IPS-18a (cell line): Measurements from ENCODE around the gene PIAS2.
"Not testable (repeated sequence)": the region's sequence is repeated elsewhere in the genome, so short reads cannot be mapped to it uniquely, and the experiment has no call there.

Experiments
- H3K27ac ChIP-seq: one replicate; pipeline ENCODE4 v1.5.1; 2013; ENCODE audit warnings: low read length
- H3K27me3 ChIP-seq: one replicate; pipeline ENCODE4 v1.6.1; 2013; ENCODE audit warnings: mild to moderate bottlenecking, low read length; ENCODE audit not compliant: control insufficient read depth, insufficient read depth
- H3K36me3 ChIP-seq: one replicate; pipeline ENCODE4 v1.6.1; 2013; ENCODE audit warnings: low read depth, low read length; ENCODE audit not compliant: control insufficient read depth
- H3K4me1 ChIP-seq: one replicate; pipeline ENCODE4 v1.6.1; 2013; ENCODE audit warnings: low read depth, low read length; ENCODE audit not compliant: control insufficient read depth
- H3K4me3 ChIP-seq: one replicate; pipeline ENCODE4 v1.5.1; 2013; ENCODE audit warnings: low read length
- H3K9ac ChIP-seq: one replicate; pipeline ENCODE4 v1.6.1; 2013; ENCODE audit warnings: mild to moderate bottlenecking, low read length, moderate library complexity
- H3K9me3 ChIP-seq: one replicate; pipeline ENCODE4 v1.6.1; 2013; ENCODE audit warnings: low read depth, low read length; ENCODE audit not compliant: control insufficient read depth

PIAS2 gene

GRCh38 chr18:46917108-46917802 lies at the start of gene PIAS2, which contains the start of gene KATNAL2:
Gene PIAS2 (minus strand): TSS chr18:46917507. CDS start chr18:46917345, 162 bp downstream.
Gene KATNAL2 (plus strand): TSS chr18:46917602. CDS start chr18:46946873, 29,271 bp downstream.
- H3K36me3 ChIP-seq = no peaks in the 10 kb centered on the region
- H3K27me3 ChIP-seq = no peaks in the 10 kb centered on the region
- no peaks in the 10 kb centered on the region for H3K9me3 ChIP-seq
- peak within 1 kb of the TSS; percentile 89 for H3K9ac ChIP-seq
- H3K4me1 ChIP-seq = peaks cover 42% of the 10 kb centered on the region
- H3K27ac ChIP-seq = peak within 1 kb of the TSS; percentile 68
- H3K4me3 ChIP-seq = peak within 1 kb of the TSS; percentile 97

GRCh38 chr18:46966266-46966665 lies 49.0 kb upstream of the PIAS2 start:
- H3K27ac ChIP-seq, H3K4me3 ChIP-seq, H3K9me3 ChIP-seq, H3K27me3 ChIP-seq, H3K4me1 ChIP-seq, H3K9ac ChIP-seq, H3K36me3 ChIP-seq: not testable (repeated sequence)

- not testable (repeated sequence) for H3K27me3 ChIP-seq, H3K9me3 ChIP-seq, H3K9ac ChIP-seq, H3K27ac ChIP-seq, H3K36me3 ChIP-seq, H3K4me1 ChIP-seq, H3K4me3 ChIP-seq
These were observed 47.4 kb upstream of the PIAS2 start for GRCh38 chr18:46964579-46965293.

GRCh38 chr18:46963656-46964578 lies 46.6 kb upstream of the PIAS2 start:
- not testable (repeated sequence) for H3K4me3 ChIP-seq, H3K9ac ChIP-seq, H3K27ac ChIP-seq, H3K27me3 ChIP-seq, H3K36me3 ChIP-seq, H3K9me3 ChIP-seq, H3K4me1 ChIP-seq

- Histone ChIP-seq H3K36me3 (no peaks in the 10 kb centered on the region), H3K9ac (no peak overlapping the region), H3K9me3 (no peaks in the 10 kb centered on the region), H3K27ac (no peak overlapping the region), H3K4me1 (no peaks in the 10 kb centered on the region), H3K4me3 (no peak overlapping the region), H3K27me3 (no peaks in the 10 kb centered on the region)
These were observed 40.9 kb upstream of the PIAS2 start for GRCh38 chr18:46958209-46958608.

- Histone ChIP-seq H3K27ac (no peak overlapping the region), H3K27me3 (no peaks in the 10 kb centered on the region), H3K9me3 (no peaks in the 10 kb centered on the region), H3K4me1 (no peaks in the 10 kb centered on the region), H3K9ac (no peak overlapping the region), H3K36me3 (no peaks in the 10 kb centered on the region), H3K4me3 (no peak overlapping the region)
These were observed 35.9 kb upstream of the PIAS2 start for GRCh38 chr18:46953195-46953594.

- no peaks in the 10 kb centered on the region for H3K4me1 ChIP-seq
- no peaks in the 10 kb centered on the region for H3K36me3 ChIP-seq
- no peaks in the 10 kb centered on the region for H3K9me3 ChIP-seq
- no peak overlapping the region for H3K4me3 ChIP-seq
- H3K27me3 ChIP-seq = no peaks in the 10 kb centered on the region
- no peak overlapping the region for H3K27ac ChIP-seq
- H3K9ac ChIP-seq = no peak overlapping the region
These were observed 32.9 kb upstream of the PIAS2 start for GRCh38 chr18:46950064-46950656.

- peak overlapping the region; percentile 71 for H3K9ac ChIP-seq
- no peaks in the 10 kb centered on the region for H3K9me3 ChIP-seq
- no peaks in the 10 kb centered on the region for H3K36me3 ChIP-seq
- no peaks in the 10 kb centered on the region for H3K27me3 ChIP-seq
- H3K27ac ChIP-seq = no peak overlapping the region
- peak overlapping the region; percentile 95 for H3K4me3 ChIP-seq
- no peaks in the 10 kb centered on the region for H3K4me1 ChIP-seq
These were observed 29.5 kb upstream of the PIAS2 start for GRCh38 chr18:46946656-46947282.

- H3K4me3 ChIP-seq = no peak overlapping the region
- no peaks in the 10 kb centered on the region for H3K9me3 ChIP-seq
- H3K9ac ChIP-seq = no peak overlapping the region
These were observed 25.3 kb upstream of the PIAS2 start for GRCh38 chr18:46942646-46943045.

GRCh38 chr18:46939998-46940571 lies 22.8 kb upstream of the PIAS2 start:
- Histone ChIP-seq H3K27ac (no peak overlapping the region), H3K27me3 (no peaks in the 10 kb centered on the region), H3K36me3 (no peaks in the 10 kb centered on the region), H3K4me3 (no peak overlapping the region), H3K4me1 (no peaks in the 10 kb centered on the region), H3K9me3 (no peaks in the 10 kb centered on the region), H3K9ac (no peak overlapping the region)

More at GRCh38 chr18:46942646-46943045, 25.3 kb upstream of the PIAS2 start:
- H3K27ac ChIP-seq = no peak overlapping the region
- no peaks in the 10 kb centered on the region for H3K36me3 ChIP-seq
- no peaks in the 10 kb centered on the region for H3K4me1 ChIP-seq
- H3K27me3 ChIP-seq = no peaks in the 10 kb centered on the region
